Parathyroid adenoma (tissue), 2 donors: Measurements from ENCODE around the gene ULK4.

Experiments
- H2AFZ ChIP-seq: fragments of 300-600 bp; sonication (generic); one replicate; pipeline ENCODE4 v1.7.0; 2017; ENCODE audit warnings: antibody characterized with exemption, mild to moderate bottlenecking
- H3K27ac ChIP-seq: fragments of 300-600 bp; sonication (generic); one replicate; pipeline ENCODE4 v1.7.0; 2017
- H3K27me3 ChIP-seq: fragments of 300-600 bp; sonication (generic); one replicate; pipeline ENCODE4 v1.7.0; 2017; ENCODE audit warnings: low read length; ENCODE audit not compliant: control insufficient read depth, insufficient read depth
- H3K36me3 ChIP-seq: fragments of 300-600 bp; sonication (generic); one replicate; pipeline ENCODE4 v1.7.0; 2017; ENCODE audit warnings: low read length; ENCODE audit not compliant: control insufficient read depth, insufficient read depth
- H3K4me1 ChIP-seq: fragments of 300-600 bp; sonication (generic); one replicate; pipeline ENCODE4 v1.7.0; 2017; ENCODE audit warnings: control low read depth
- H3K4me2 ChIP-seq: fragments of 300-600 bp; sonication (generic); one replicate; pipeline ENCODE4 v1.7.0; 2017; ENCODE audit warnings: low read length
- H3K4me3 ChIP-seq: fragments of 300-600 bp; sonication (generic); one replicate; pipeline ENCODE4 v1.7.0; 2017; ENCODE audit warnings: low read depth, low read length
- H3K79me2 ChIP-seq: fragments of 300-600 bp; sonication (generic); one replicate; pipeline ENCODE4 v1.7.0; 2017; ENCODE audit warnings: control low read depth
- H3K9ac ChIP-seq: fragments of 300-600 bp; sonication (generic); one replicate; pipeline ENCODE4 v1.7.0; 2017; ENCODE audit warnings: mild to moderate bottlenecking
- H3K9me3 ChIP-seq: fragments of 300-600 bp; sonication (generic); one replicate; pipeline ENCODE4 v1.7.0; 2017; ENCODE audit warnings: low read length; ENCODE audit not compliant: control insufficient read depth
- TF ChIP-seq, protein P1 (sequence below): fragments of 300-600 bp; sonication (generic); IDR thresholded peaks from one replicate; pipeline ENCODE4 v1.7.0; 2017; ENCODE audit warnings: antibody characterized with exemption, mild to moderate bottlenecking
- donor health status: primary hyperparathyroidism.

Gene ULK4

DNA sequence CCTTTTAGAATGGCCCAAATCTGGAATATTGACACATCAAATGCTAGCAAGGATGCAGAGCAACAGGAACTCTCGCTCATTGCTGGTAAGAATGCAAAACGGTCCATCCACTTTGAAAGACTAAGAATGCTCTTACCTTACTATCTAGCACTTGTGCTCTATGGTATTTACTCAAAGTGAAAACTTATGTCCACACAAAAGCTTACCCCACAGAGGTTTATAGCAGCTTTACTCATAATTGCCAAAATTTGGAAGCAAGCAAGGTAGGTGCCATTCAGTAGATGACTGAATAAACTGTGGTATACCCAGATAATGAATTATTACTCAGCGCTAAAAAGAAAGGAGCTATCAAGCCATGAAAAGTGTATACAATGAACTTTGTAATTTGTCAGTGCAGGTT is 666.2 kb downstream of the ULK4 start:
- peaks cover 7% of the 10 kb centered on the region for H3K4me1 ChIP-seq
- TF ChIP-seq, protein P1, sequence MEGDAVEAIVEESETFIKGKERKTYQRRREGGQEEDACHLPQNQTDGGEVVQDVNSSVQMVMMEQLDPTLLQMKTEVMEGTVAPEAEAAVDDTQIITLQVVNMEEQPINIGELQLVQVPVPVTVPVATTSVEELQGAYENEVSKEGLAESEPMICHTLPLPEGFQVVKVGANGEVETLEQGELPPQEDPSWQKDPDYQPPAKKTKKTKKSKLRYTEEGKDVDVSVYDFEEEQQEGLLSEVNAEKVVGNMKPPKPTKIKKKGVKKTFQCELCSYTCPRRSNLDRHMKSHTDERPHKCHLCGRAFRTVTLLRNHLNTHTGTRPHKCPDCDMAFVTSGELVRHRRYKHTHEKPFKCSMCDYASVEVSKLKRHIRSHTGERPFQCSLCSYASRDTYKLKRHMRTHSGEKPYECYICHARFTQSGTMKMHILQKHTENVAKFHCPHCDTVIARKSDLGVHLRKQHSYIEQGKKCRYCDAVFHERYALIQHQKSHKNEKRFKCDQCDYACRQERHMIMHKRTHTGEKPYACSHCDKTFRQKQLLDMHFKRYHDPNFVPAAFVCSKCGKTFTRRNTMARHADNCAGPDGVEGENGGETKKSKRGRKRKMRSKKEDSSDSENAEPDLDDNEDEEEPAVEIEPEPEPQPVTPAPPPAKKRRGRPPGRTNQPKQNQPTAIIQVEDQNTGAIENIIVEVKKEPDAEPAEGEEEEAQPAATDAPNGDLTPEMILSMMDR: no peak
- H3K27me3 ChIP-seq: no peaks in the 10 kb centered on the region
- no peak overlapping the region for H3K4me2 ChIP-seq
- no peaks in the 10 kb centered on the region for H3K36me3 ChIP-seq
- H3K9me3 ChIP-seq: no peaks in the 10 kb centered on the region
- H3K79me2 ChIP-seq: peaks cover 2% of the 10 kb centered on the region
- H3K27ac ChIP-seq: no peak overlapping the region
- no peak overlapping the region for H3K9ac ChIP-seq
- H3K4me3 ChIP-seq: no peak overlapping the region
- H2AFZ ChIP-seq: no peak overlapping the region

DNA sequence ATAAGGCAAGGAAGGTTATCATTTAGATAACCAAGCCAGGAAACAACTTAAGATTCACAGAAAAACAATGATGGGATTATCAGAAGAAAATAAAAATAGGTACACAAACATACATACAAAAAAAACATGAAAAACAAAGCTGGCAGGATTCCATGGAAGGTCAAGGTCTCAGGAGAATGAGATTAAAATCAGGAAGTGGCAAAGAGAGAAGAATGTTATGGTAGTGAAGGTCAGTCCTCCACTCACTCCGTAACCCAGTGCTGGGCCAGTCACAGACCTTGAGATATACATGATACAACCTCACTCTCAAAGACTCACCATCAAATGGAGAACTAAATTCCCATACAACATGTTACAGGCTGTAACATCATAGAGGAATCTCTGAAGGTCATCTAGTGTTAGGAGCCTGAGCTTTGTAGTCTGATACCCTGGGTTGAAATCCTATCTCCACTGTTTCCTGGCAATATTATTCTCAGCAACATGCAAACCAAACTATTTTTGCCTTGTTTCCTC is 668.7 kb downstream of the ULK4 start:
- Histone ChIP-seq H3K4me3 (no peak overlapping the region), H3K4me2 (peak overlapping the region; percentile 3), H3K27ac (no peak overlapping the region), H2AFZ (no peak overlapping the region), H3K79me2 (no peaks in the 10 kb centered on the region), H3K9ac (no peak overlapping the region), H3K4me1 (peaks cover 7% of the 10 kb centered on the region), H3K36me3 (no peaks in the 10 kb centered on the region), H3K27me3 (no peaks in the 10 kb centered on the region), H3K9me3 (no peaks in the 10 kb centered on the region)
- TF ChIP-seq, protein P1: no peak

DNA sequence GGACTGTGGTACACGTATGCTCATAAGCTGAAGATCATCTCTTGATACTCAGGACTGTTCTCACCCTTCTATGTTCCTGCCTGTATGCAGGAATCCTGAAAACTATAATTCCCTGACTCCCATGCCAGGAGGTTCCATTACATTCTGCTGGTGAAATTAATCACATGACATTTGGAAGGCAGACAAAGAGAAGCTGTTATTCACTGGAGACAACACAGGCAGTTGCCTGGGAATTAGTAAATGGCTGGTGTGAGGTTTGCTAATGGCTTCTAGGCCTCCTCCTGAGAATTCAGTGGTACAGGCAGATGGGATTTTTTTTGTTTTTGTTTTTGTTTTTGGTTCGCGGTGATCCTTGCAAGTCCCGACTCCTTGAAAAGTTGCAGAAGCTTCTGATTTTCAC is 671.2 kb downstream of the ULK4 start:
- no peaks in the 10 kb centered on the region for H3K27me3 ChIP-seq
- peaks cover 7% of the 10 kb centered on the region for H3K4me1 ChIP-seq
- H3K4me2 ChIP-seq: no peak overlapping the region
- H3K27ac ChIP-seq: no peak overlapping the region
- no peaks in the 10 kb centered on the region for H3K9me3 ChIP-seq
- TF ChIP-seq, protein P1: no peak
- no peaks in the 10 kb centered on the region for H3K36me3 ChIP-seq
- H3K4me3 ChIP-seq: no peak overlapping the region
- no peak overlapping the region for H3K9ac ChIP-seq
- no peaks in the 10 kb centered on the region for H3K79me2 ChIP-seq
- H2AFZ ChIP-seq: no peak overlapping the region

DNA sequence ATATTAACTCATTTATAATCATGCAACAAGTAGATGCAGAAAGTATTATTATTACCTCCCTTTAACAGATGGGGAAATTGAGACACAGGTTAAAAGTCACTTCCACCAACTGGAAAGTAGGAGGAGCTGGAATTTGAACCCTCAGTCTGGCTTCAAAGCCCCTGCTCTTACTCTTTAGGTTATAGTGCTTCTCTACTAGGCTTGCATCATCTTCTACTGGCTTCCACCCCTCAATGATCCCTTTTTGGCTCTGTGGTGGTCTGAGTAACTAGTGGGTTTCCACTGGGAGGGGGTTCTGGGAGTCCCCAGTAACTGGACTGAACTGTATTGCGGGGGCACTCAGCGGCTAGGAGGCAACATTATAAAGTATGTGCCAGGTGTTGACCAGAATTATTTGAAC is 671.6 kb downstream of the ULK4 start:
- Histone ChIP-seq H3K4me2 (no peak overlapping the region), H3K27me3 (no peaks in the 10 kb centered on the region), H3K27ac (no peak overlapping the region), H3K36me3 (no peaks in the 10 kb centered on the region), H3K79me2 (no peaks in the 10 kb centered on the region), H3K9me3 (no peaks in the 10 kb centered on the region), H3K4me3 (no peak overlapping the region), H3K9ac (no peak overlapping the region), H2AFZ (no peak overlapping the region), H3K4me1 (peaks cover 7% of the 10 kb centered on the region)
- TF ChIP-seq, protein P1: no peak

DNA sequence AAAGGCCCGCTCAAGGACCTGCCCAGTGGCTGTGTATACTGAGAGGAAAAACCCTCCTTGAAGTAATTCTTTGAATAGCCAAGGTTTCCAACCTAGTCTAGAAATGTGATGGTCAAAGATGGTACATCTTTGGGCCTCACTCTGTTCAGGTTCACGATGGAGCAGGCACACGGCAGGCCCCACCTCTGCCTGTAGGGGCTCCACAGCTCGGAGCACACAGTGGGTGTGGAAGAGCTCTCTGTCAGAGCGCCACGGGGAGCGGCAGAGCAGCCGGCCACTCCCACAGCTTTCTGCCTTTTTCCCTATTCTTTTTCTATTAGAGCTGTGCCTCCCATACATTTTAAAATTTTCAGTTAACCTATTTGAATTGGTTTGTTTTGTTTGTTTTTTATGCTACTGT is 673.1 kb downstream of the ULK4 start:
- TF ChIP-seq, protein P1: no peak
- no peaks in the 10 kb centered on the region for H3K79me2 ChIP-seq
- H3K4me3 ChIP-seq: no peak overlapping the region
- H3K27ac ChIP-seq: no peak overlapping the region
- H3K9ac ChIP-seq: no peak overlapping the region
- H3K4me1 ChIP-seq: peaks cover 6% of the 10 kb centered on the region
- no peaks in the 10 kb centered on the region for H3K36me3 ChIP-seq
- H2AFZ ChIP-seq: no peak overlapping the region
- no peak overlapping the region for H3K4me2 ChIP-seq
- no peaks in the 10 kb centered on the region for H3K27me3 ChIP-seq
- H3K9me3 ChIP-seq: no peaks in the 10 kb centered on the region
